GM12878 (cell line): ENCODE results near the gene HDAC9. TPM values are rescaled to one million over a fixed set of nuclear protein-coding genes. Genes with fewer than 3 reads are reported as not detected.

Source experiments
- ATAC-seq: fragments of 200-7000 bp; cut with Tn5 transposase; 3 replicates; pipeline ENCODE4 v1.9.1; 2020; ENCODE audit warnings: mild to moderate bottlenecking, moderate library complexity
- BruUV-seq: library from RNA; stranded (reverse); fragments of 400-500 nt; replicated peaks from 2 replicates; lab custom pipeline; 2021; lab: Mats Ljungman, UMichigan
- CTCF ChIA-PET: fragments of 300-600 bp; sonication (Branson Sonifier 250); formaldehyde crosslinking; extraction: SDS; loops from one replicate; lab custom pipeline; 2021; ENCODE audit warnings: inconsistent platforms; lab: Yijun Ruan, JAX
- POLR2A ChIA-PET: fragments of 350-600 bp; formaldehyde crosslinking; extraction: SDS; loops from one replicate; lab custom pipeline; 2021; ENCODE audit warnings: inconsistent platforms; lab: Charles Lee
- RAD21 ChIA-PET: fragments of 300-600 bp; sonication (Branson Sonifier 250); formaldehyde crosslinking; loops from one replicate; lab custom pipeline; 2023; ENCODE audit warnings: antibody characterized with exemption; ENCODE audit not compliant: unreplicated experiment; lab: Charles Lee
- SMC1A ChIA-PET: fragments of 300-600 bp; sonication (Branson Sonifier 250); formaldehyde crosslinking; loops from one replicate; lab custom pipeline; 2023; ENCODE audit not compliant: unreplicated experiment, uncharacterized antibody; lab: Charles Lee
- DNase-seq: peaks from one replicate; pipeline ENCODE4 v3.0.0-alpha.2; 2011; ENCODE audit warnings: low read depth, low spot score
- FAIRE-seq: peaks from 3 replicates; lab custom pipeline; 2011; peaks lifted over from hg19 to GRCh38; lab: Jason Lieb, UNC
- H2AFZ ChIP-seq: 2 replicates; pipeline ENCODE4 v1.6.0; 2011; ENCODE audit warnings: low read depth, low read length, control low read depth; ENCODE audit not compliant: control insufficient read depth
- H3K27ac ChIP-seq: 2 replicates; pipeline ENCODE4 v1.5.1; 2011; ENCODE audit warnings: control low read depth; ENCODE audit not compliant: control insufficient read depth, insufficient read depth
- H3K27me3 ChIP-seq, 2 experiments: replicated peaks in 1 of 2; 2 replicates each; pipeline versions ENCODE4 v1.6.0 to v1.6.1; 2011; ENCODE audit warnings: low read length in 1 of 2; ENCODE audit not compliant: control insufficient read depth in 2 of 2, insufficient read depth in 2 of 2
- H3K36me3 ChIP-seq, 2 experiments: 2 replicates each; pipeline ENCODE4 v1.5.1; 2011; ENCODE audit warnings: low read length in 1 of 2; ENCODE audit not compliant: control insufficient read depth in 2 of 2, insufficient read depth in 2 of 2
- H3K4me1 ChIP-seq: 2 replicates; pipeline ENCODE4 v1.6.1; 2011; ENCODE audit warnings: mild to moderate bottlenecking, low read length, moderate library complexity, mixed read lengths; ENCODE audit not compliant: control insufficient read depth, insufficient read depth
- H3K4me2 ChIP-seq: 2 replicates; pipeline ENCODE4 v1.6.0; 2011; ENCODE audit warnings: control low read depth; ENCODE audit not compliant: control insufficient read depth, insufficient read depth
- H3K4me3 ChIP-seq: fragments of 200-600 bp; sonication (generic); 2 replicates; pipeline ENCODE4 v1.5.1; 2016
- H3K79me2 ChIP-seq: 2 replicates; pipeline ENCODE4 v1.6.0; 2011; ENCODE audit warnings: low read length; ENCODE audit not compliant: control insufficient read depth, insufficient read depth
- H3K9ac ChIP-seq: 2 replicates; pipeline ENCODE4 v1.8.0; 2011; ENCODE audit warnings: low read length, control low read depth, mixed read lengths; ENCODE audit not compliant: control insufficient read depth, insufficient read depth
- H3K9me3 ChIP-seq: replicated peaks from 3 replicates; pipeline ENCODE4 v1.5.1; 2011; ENCODE audit warnings: mild to moderate bottlenecking, low read length; ENCODE audit not compliant: control insufficient read depth, insufficient read depth
- H4K20me1 ChIP-seq: 2 replicates; pipeline ENCODE4 v1.6.0; 2011; ENCODE audit not compliant: control insufficient read depth, insufficient read depth
- CBX5 ChIP-seq: sonication (generic); IDR thresholded peaks from 2 replicates; pipeline ENCODE4 v1.6.1; 2016; ENCODE audit warnings: low read depth, moderate library complexity, mild to moderate bottlenecking, inconsistent platforms
- DPF2 ChIP-seq: fragments of 450-650 bp; IDR thresholded peaks from 2 replicates; pipeline ENCODE4 v1.6.1; 2017; ENCODE audit warnings: mild to moderate bottlenecking
- EGR1 ChIP-seq, 2 experiments: IDR thresholded peaks; 1 replicate in 1 of 2; 2 replicates in 1 of 2; pipeline ENCODE4 v1.6.1; 2011 to 2012; ENCODE audit warnings: low read depth in 2 of 2, low read length in 2 of 2, borderline replicate concordance in 1 of 2, mild to moderate bottlenecking in 1 of 2, moderate library complexity in 1 of 2
- EP300 ChIP-seq, 2 experiments: fragments of 150-350 bp in 1 of 2; IDR thresholded peaks; 2 replicates each; pipeline ENCODE4 v1.6.1; 2011 to 2012; ENCODE audit warnings: low read depth in 2 of 2, low read length in 2 of 2, borderline replicate concordance in 1 of 2, improper control_type of control experiment in 1 of 2, inconsistent platforms in 1 of 2; ENCODE audit not compliant: control insufficient read depth in 1 of 2
- ETV6 ChIP-seq, 2 experiments: fragments of 450-650 bp in 1 of 2; IDR thresholded peaks in 1 of 2; conservative IDR thresholded peaks in 1 of 2; 2 replicates each; pipeline ENCODE4 v1.6.1; 2014; ENCODE audit warnings: antibody characterized with exemption in 1 of 2, borderline replicate concordance in 1 of 2, low read depth in 1 of 2, mild to moderate bottlenecking in 1 of 2, moderate library complexity in 1 of 2
- HCFC1 ChIP-seq: fragments of 150-350 bp; IDR thresholded peaks from 2 replicates; pipeline ENCODE4 v1.6.1; 2014; ENCODE audit warnings: low read length
- MTA3 ChIP-seq: IDR thresholded peaks from 2 replicates; pipeline ENCODE4 v1.6.1; 2012; ENCODE audit warnings: low read length, inconsistent platforms, borderline replicate concordance
- NFYA ChIP-seq: IDR thresholded peaks from 2 replicates; pipeline ENCODE4 v1.6.1; 2011; ENCODE audit warnings: low read depth, mild to moderate bottlenecking, low read length, improper control_type of control experiment, borderline replicate concordance
- RBBP5 ChIP-seq: fragments of 200-600 bp; sonication (generic); conservative IDR thresholded peaks from 2 replicates; pipeline ENCODE4 v1.6.1; 2016
- TCF3 ChIP-seq: IDR thresholded peaks from 2 replicates; pipeline ENCODE4 v1.6.1; 2012; ENCODE audit warnings: low read depth, mild to moderate bottlenecking, low read length, borderline replicate concordance; ENCODE audit not compliant: insufficient read depth
- in situ Hi-C: fragments of 300-500 bp; cut with MboI; formaldehyde crosslinking; loops from 9 replicates; pipeline ENCODE4 v1.14.3; 2018; ENCODE audit warnings: mixed read lengths
- intact Hi-C: fragments of 100-400 bp; cut with micrococcal nuclease; formaldehyde crosslinking; loops from one replicate; pipeline ENCODE4 v1.14.2; 2022; ENCODE audit not compliant: unreplicated experiment
- polyA plus RNA-seq, 11 experiments: library from polyadenylated mRNA; depleted of rRNA in 4 of 11; unstranded in 6 of 11; stranded (reverse) in 5 of 11; fragments of >200 nt; fragmentation: Nextera tagmentation in 4 of 11; fragmentation: Illumina TruSeq in 1 of 11; extraction: Ambion mirVana in 4 of 11; extraction: Trizol in 1 of 11; gene quantifications; 1 replicate in 1 of 11; 2 replicates in 10 of 11; pipeline versions ENCODE4 v1.2.1 to v1.2.3, GENCODE V29; 2011 to 2016; ENCODE audit warnings: inconsistent platforms in 2 of 11, missing spikeins in 2 of 11, low read depth in 1 of 11
- total RNA-seq, 4 experiments: library from RNA; depleted of rRNA in 3 of 4; stranded (reverse); fragments of >200 nt in 3 of 4; fragmentation: Illumina TruSeq in 1 of 4; extraction: Trizol in 1 of 4; gene quantifications; 2 replicates each; pipeline versions ENCODE4 v1.2.1 to v1.2.3, GENCODE V29; 2013 to 2021
- TF ChIP-seq, protein P1 (sequence below): fragments of 450-650 bp; formaldehyde crosslinking; IDR thresholded peaks from 2 replicates; pipeline ENCODE4 v1.4.0; 2020; ENCODE audit warnings: mild to moderate bottlenecking, moderate library complexity
- TF ChIP-seq, protein P2 (sequence below): fragments of 450-650 bp; formaldehyde crosslinking; IDR thresholded peaks from 2 replicates; pipeline ENCODE4 v1.4.0; 2022; ENCODE audit warnings: mild to moderate bottlenecking, moderate library complexity

HDAC9 gene
- total and polyA plus RNA-seq, 10 of the 15 experiments (the other 5 are each of a cell fraction or from before 2014, with no cell fraction given) = 0.73 to 12.8 (median 0.92) TPM

GRCh38 chr7:18614841-18615240, 119.3 kb downstream of the HDAC9 start:
- Histone ChIP-seq H3K36me3 (no peaks in the 10 kb centered on the region), H3K4me1 (no peaks in the 10 kb centered on the region), H3K27ac (no peak overlapping the region), H3K27me3 (no peaks in the 10 kb centered on the region), H4K20me1 (no peaks in the 10 kb centered on the region), H3K9ac (no peak overlapping the region), H2AFZ (no peak overlapping the region), H3K9me3 (no peaks in the 10 kb centered on the region), H3K79me2 (no peaks in the 10 kb centered on the region), H3K4me2 (no peak overlapping the region), H3K4me3 (no peak overlapping the region)
- intact Hi-C loops (no loop called here), in situ Hi-C loops (no loop called here)
- ChIA-PET SMC1A (interaction anchor here (0.6 kb wide), 1 partner anchor 264 kb away, joined by 3 read pairs; no protein-coding TSS in a partner anchor), CTCF (interaction anchor here (1.5 to 2.8 kb wide), 2 partner anchors 10 to 263 kb away, joined by 3 to 12 read pairs; no protein-coding TSS in a partner anchor), RAD21 (no interaction called here), POLR2A (no interaction called here)
- no peak for ATAC-seq
- BruUV-seq = no TSS peak
- no peak for FAIRE-seq
- no peak for DNase-seq
- TF ChIP-seq EP300 (IDR thresholded peaks at IDR 0.05; ENCODE audit: borderline replicate concordance in 1 of 2, control insufficient read depth in 1 of 2, low read depth in 2 of 2, low read length in 2 of 2) = no peak
- TF ChIP-seq CBX5 = no peak
- TF ChIP-seq, protein P1, sequence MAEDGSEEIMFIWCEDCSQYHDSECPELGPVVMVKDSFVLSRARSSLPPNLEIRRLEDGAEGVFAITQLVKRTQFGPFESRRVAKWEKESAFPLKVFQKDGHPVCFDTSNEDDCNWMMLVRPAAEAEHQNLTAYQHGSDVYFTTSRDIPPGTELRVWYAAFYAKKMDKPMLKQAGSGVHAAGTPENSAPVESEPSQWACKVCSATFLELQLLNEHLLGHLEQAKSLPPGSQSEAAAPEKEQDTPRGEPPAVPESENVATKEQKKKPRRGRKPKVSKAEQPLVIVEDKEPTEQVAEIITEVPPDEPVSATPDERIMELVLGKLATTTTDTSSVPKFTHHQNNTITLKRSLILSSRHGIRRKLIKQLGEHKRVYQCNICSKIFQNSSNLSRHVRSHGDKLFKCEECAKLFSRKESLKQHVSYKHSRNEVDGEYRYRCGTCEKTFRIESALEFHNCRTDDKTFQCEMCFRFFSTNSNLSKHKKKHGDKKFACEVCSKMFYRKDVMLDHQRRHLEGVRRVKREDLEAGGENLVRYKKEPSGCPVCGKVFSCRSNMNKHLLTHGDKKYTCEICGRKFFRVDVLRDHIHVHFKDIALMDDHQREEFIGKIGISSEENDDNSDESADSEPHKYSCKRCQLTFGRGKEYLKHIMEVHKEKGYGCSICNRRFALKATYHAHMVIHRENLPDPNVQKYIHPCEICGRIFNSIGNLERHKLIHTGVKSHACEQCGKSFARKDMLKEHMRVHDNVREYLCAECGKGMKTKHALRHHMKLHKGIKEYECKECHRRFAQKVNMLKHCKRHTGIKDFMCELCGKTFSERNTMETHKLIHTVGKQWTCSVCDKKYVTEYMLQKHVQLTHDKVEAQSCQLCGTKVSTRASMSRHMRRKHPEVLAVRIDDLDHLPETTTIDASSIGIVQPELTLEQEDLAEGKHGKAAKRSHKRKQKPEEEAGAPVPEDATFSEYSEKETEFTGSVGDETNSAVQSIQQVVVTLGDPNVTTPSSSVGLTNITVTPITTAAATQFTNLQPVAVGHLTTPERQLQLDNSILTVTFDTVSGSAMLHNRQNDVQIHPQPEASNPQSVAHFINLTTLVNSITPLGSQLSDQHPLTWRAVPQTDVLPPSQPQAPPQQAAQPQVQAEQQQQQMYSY = no peak
- TF ChIP-seq MTA3 = no peak
- TF ChIP-seq ETV6 (conservative IDR thresholded peaks at IDR 0.05 in 1 of 2, IDR thresholded peaks at IDR 0.05 in 1 of 2; ENCODE audit: borderline replicate concordance in 1 of 2, low read depth in 1 of 2) = no peak
- TF ChIP-seq RBBP5 = no peak
- TF ChIP-seq EGR1 (IDR thresholded peaks at IDR 0.05; ENCODE audit: borderline replicate concordance in 1 of 2, low read depth in 2 of 2, low read length in 2 of 2) = no peak
- no peak for TF ChIP-seq DPF2
- TF ChIP-seq, protein P2, sequence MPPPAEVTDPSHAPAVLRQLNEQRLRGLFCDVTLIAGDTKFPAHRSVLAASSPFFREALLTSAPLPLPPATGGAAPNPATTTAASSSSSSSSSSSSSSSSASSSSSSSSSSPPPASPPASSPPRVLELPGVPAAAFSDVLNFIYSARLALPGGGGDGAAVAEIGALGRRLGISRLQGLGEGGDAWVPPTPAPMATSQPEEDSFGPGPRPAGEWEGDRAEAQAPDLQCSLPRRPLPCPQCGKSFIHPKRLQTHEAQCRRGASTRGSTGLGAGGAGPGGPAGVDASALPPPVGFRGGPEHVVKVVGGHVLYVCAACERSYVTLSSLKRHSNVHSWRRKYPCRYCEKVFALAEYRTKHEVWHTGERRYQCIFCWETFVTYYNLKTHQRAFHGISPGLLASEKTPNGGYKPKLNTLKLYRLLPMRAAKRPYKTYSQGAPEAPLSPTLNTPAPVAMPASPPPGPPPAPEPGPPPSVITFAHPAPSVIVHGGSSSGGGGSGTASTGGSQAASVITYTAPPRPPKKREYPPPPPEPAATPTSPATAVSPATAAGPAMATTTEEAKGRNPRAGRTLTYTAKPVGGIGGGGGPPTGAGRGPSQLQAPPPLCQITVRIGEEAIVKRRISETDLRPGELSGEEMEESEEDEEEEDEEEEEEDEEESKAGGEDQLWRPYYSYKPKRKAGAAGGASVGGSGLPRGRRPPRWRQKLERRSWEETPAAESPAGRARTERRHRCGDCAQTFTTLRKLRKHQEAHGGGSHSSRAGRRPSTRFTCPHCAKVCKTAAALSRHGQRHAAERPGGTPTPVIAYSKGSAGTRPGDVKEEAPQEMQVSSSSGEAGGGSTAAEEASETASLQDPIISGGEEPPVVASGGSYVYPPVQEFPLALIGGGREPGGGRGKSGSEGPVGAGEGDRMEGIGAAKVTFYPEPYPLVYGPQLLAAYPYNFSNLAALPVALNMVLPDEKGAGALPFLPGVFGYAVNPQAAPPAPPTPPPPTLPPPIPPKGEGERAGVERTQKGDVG (CRISPR knock-in tag) = no peak
- no peak for TF ChIP-seq TCF3
- TF ChIP-seq HCFC1 = no peak
- TF ChIP-seq NFYA = no peak
